ENCODE data around the gene SYCE1L. TPM values are rescaled to one million over a fixed set of nuclear protein-coding genes. Genes with fewer than 3 reads are reported as not detected.
A peak's percentile ranks its signal among the peaks of the same experiment; 100 is the strongest.

SYCE1L gene
- total RNA-seq, 4 donors from 2014 or later: 0.57 to 4.3 TPM; not detected in 2

GRCh38 chr16:77190478-77191258 lies 8.5 kb upstream of the SYCE1L start, which contains the start of gene MON1B:
Gene MON1B, plus strand, starts transcription at chr16:77191190. Its CDS starts 296 bp downstream, at chr16:77191486.
- TF ChIP-seq EP300 (IDR thresholded peaks at IDR 0.05): no peak
- peak; percentile 65 for TF ChIP-seq POLR2A (IDR thresholded peaks at IDR 0.05; ENCODE audit: low read depth)
- TF ChIP-seq POLR2AphosphoS5 (IDR thresholded peaks at IDR 0.05): peak; percentile 62 to 94
- TF ChIP-seq CTCF (IDR thresholded peaks at IDR 0.05): peak in 1 of 3 experiments; percentile 0
- Histone ChIP-seq H3K4me1 (peaks cover 12 to 34% (median 27%) of the 10 kb centered on the region in 4 donors), H3K9me3 (no peaks in the 10 kb centered on the region), H3K36me3 (peaks cover 14 to 27% (median 26%) of the 10 kb centered on the region in 4 donors), H3K4me3 (peak within 1 kb of the TSS; percentile 64 to 84 (median 78)), H3K27ac (replicated peaks in 1 of 4) (peak within 1 kb of the TSS; percentile 92 to 99 (median 94)), H3K27me3 (peaks cover 0 to 5% (median 2%) of the 10 kb centered on the region in 4 donors)
- WGBS: under 1% methylated on average over 29 of the region's 63 CpGs
- intact Hi-C loops (cut with DNase I): no loop called here
- peak; percentile 100 for DNase-seq (ENCODE audit: extremely low spot score)

GRCh38 chr16:77191259-77191969 lies 7.8 kb upstream of the SYCE1L start:
- H3K9me3 ChIP-seq: no peaks in the 10 kb centered on the region
- H3K4me1 ChIP-seq: peaks cover 12 to 34% (median 27%) of the 10 kb centered on the region in 4 donors
- 7% methylated on average over 23 of the region's 24 CpGs for WGBS
- H3K27me3 ChIP-seq: peaks cover 0 to 5% (median 2%) of the 10 kb centered on the region in 4 donors
- H3K4me3 ChIP-seq: peak overlapping the region; percentile 64 to 84 (median 78)
- peak overlapping the region; percentile 92 to 99 (median 94) for H3K27ac ChIP-seq (replicated peaks in 1 of 4)
- intact Hi-C loops (cut with DNase I): no loop called here
- TF ChIP-seq EP300 (IDR thresholded peaks at IDR 0.05) (peak; percentile 1), POLR2AphosphoS5 (IDR thresholded peaks at IDR 0.05) (no peak), POLR2A (IDR thresholded peaks at IDR 0.05; ENCODE audit: low read depth) (no peak), CTCF (IDR thresholded peaks at IDR 0.05) (peak in 1 of 3 experiments; percentile 1)
- no peak for DNase-seq (ENCODE audit: extremely low spot score)
- peaks cover 18 to 35% (median 34%) of the 10 kb centered on the region in 4 donors for H3K36me3 ChIP-seq

GRCh38 chr16:77193377-77193776 lies 5.8 kb upstream of the SYCE1L start:
- peaks cover 12 to 34% (median 27%) of the 10 kb centered on the region in 4 donors for H3K4me1 ChIP-seq
- H3K27me3 ChIP-seq: no peaks in the 10 kb centered on the region
- WGBS: 99% methylated on average over 10 of the region's 13 CpGs
- TF ChIP-seq CTCF (IDR thresholded peaks at IDR 0.05) (no peak), POLR2AphosphoS5 (IDR thresholded peaks at IDR 0.05) (no peak), EP300 (IDR thresholded peaks at IDR 0.05) (no peak), POLR2A (IDR thresholded peaks at IDR 0.05; ENCODE audit: low read depth) (no peak)
- no peak overlapping the region for H3K4me3 ChIP-seq
- DNase-seq (ENCODE audit: extremely low spot score): no peak
- intact Hi-C loops (cut with DNase I): no loop called here
- no peaks in the 10 kb centered on the region for H3K9me3 ChIP-seq
- H3K36me3 ChIP-seq: peaks cover 21 to 54% (median 53%) of the 10 kb centered on the region in 4 donors
- H3K27ac ChIP-seq (replicated peaks in 1 of 4): no peak overlapping the region

- no peak overlapping the region for H3K4me3 ChIP-seq
- H3K9me3 ChIP-seq: no peaks in the 10 kb centered on the region
- H3K4me1 ChIP-seq: peaks cover 12 to 32% (median 27%) of the 10 kb centered on the region in 4 donors
- H3K36me3 ChIP-seq: peaks cover 33 to 66% (median 65%) of the 10 kb centered on the region in 4 donors
- TF ChIP-seq POLR2A (IDR thresholded peaks at IDR 0.05; ENCODE audit: low read depth) (no peak), CTCF (IDR thresholded peaks at IDR 0.05) (no peak), POLR2AphosphoS5 (IDR thresholded peaks at IDR 0.05) (no peak), EP300 (IDR thresholded peaks at IDR 0.05) (no peak)
- no peak for DNase-seq (ENCODE audit: extremely low spot score)
- intact Hi-C loops (cut with DNase I): no loop called here
- H3K27ac ChIP-seq (replicated peaks in 1 of 4): no peak overlapping the region
- 95% methylated on average over 24 of the region's 48 CpGs for WGBS
- no peaks in the 10 kb centered on the region for H3K27me3 ChIP-seq
Measured at GRCh38 chr16:77194295-77195231, 4.6 kb upstream of the SYCE1L start.
